PC-9 (cell line): ENCODE results near the gene PHLDA3. TPM values are rescaled to one million over a fixed set of nuclear protein-coding genes. Genes with fewer than 3 reads are reported as not detected.

Experiments
- BruUV-seq: library from RNA; stranded (reverse); fragments of 400-500 nt; replicated peaks from 2 replicates; lab custom pipeline; 2021; lab: Mats Ljungman, UMichigan
- CTCF ChIA-PET: fragments of 300-600 bp; sonication (Branson Sonifier 250); formaldehyde crosslinking; loops from one replicate; lab custom pipeline; 2022; ENCODE audit warnings: antibody characterized with exemption; lab: Charles Lee
- POLR2A ChIA-PET: fragments of 300-600 bp; sonication (Branson Sonifier 250); formaldehyde crosslinking; loops from one replicate; lab custom pipeline; 2022; ENCODE audit warnings: antibody characterized with exemption; ENCODE audit not compliant: unreplicated experiment; lab: Charles Lee
- DNase-seq, 2 experiments: peaks; one replicate each; pipeline versions ENCODE4 v3.0.0 to v3.0.0-alpha.2; 2015 to 2022; ENCODE audit warnings: mixed read lengths in 1 of 2
- H2AFZ ChIP-seq: fragments of 200-600 bp; sonication (generic); 2 replicates; pipeline ENCODE4 v1.8.1; 2017; ENCODE audit warnings: antibody characterized with exemption
- H3F3A ChIP-seq: fragments of 200-600 bp; sonication (generic); 2 replicates; pipeline ENCODE4 v1.8.1; 2017; ENCODE audit warnings: antibody characterized with exemption, mild to moderate bottlenecking, low read depth; ENCODE audit not compliant: insufficient read depth
- H3K27ac ChIP-seq: fragments of 200-600 bp; sonication (generic); 2 replicates; pipeline ENCODE4 v1.6.1; 2016; ENCODE audit warnings: mixed run types
- H3K27me3 ChIP-seq: fragments of 200-600 bp; sonication (generic); 2 replicates; pipeline ENCODE4 v1.6.1; 2016; ENCODE audit warnings: low read depth, mixed run types; ENCODE audit not compliant: insufficient read depth
- H3K36me3 ChIP-seq: fragments of 200-600 bp; sonication (generic); 2 replicates; pipeline ENCODE4 v1.6.1; 2016; ENCODE audit warnings: low read depth, mixed run types
- H3K4me1 ChIP-seq: fragments of 200-600 bp; sonication (generic); replicated peaks from 2 replicates; pipeline ENCODE4 v1.6.1; 2016; ENCODE audit warnings: mixed run types; ENCODE audit not compliant: insufficient read depth
- H3K4me2 ChIP-seq: fragments of 200-600 bp; sonication (generic); 2 replicates; pipeline ENCODE4 v1.6.1; 2017; ENCODE audit warnings: mixed run types
- H3K4me3 ChIP-seq: fragments of 200-600 bp; sonication (generic); 2 replicates; pipeline ENCODE4 v1.6.1; 2016; ENCODE audit warnings: mixed run types
- H3K79me2 ChIP-seq: fragments of 200-600 bp; sonication (generic); 2 replicates; pipeline ENCODE4 v1.6.1; 2017; ENCODE audit warnings: low read depth, mixed run types
- H3K9me2 ChIP-seq: fragments of 200-600 bp; sonication (generic); 2 replicates; pipeline ENCODE4 v1.8.1; 2017; ENCODE audit warnings: mild to moderate bottlenecking; ENCODE audit not compliant: insufficient read depth
- H3K9me3 ChIP-seq: fragments of 200-600 bp; sonication (generic); 2 replicates; pipeline ENCODE4 v1.8.1; 2016; ENCODE audit warnings: low read depth; ENCODE audit not compliant: insufficient read depth
- H4K20me1 ChIP-seq: fragments of 200-600 bp; sonication (generic); 2 replicates; pipeline ENCODE4 v1.8.1; 2017; ENCODE audit not compliant: insufficient read depth
- CTCF ChIP-seq: fragments of 200-600 bp; sonication (generic); conservative IDR thresholded peaks from 2 replicates; pipeline ENCODE4 v1.6.1; 2017; ENCODE audit warnings: mixed run types, antibody characterized with exemption, mild to moderate bottlenecking, moderate library complexity
- EZH2 ChIP-seq: fragments of 200-600 bp; sonication (generic); IDR thresholded peaks from 2 replicates; pipeline ENCODE4 v1.8.0; 2017; ENCODE audit warnings: antibody characterized with exemption, low read depth
- intact Hi-C: fragments of 100-400 bp; cut with micrococcal nuclease; formaldehyde crosslinking; loops from one replicate; pipeline ENCODE4 v1.10.0; 2022; ENCODE audit not compliant: unreplicated experiment
- total RNA-seq: library from RNA; stranded (reverse); gene quantifications from 2 replicates; pipeline ENCODE4 v1.2.3, GENCODE V29; 2021

Gene PHLDA3
- total RNA-seq, 1 experiment from 2014 or later: 31.6 TPM

GRCh38 chr1:201515062-201515750 is 46.2 kb upstream of the PHLDA3 start:
- H3K4me1 ChIP-seq: peaks cover 65% of the 10 kb centered on the region

DNA sequence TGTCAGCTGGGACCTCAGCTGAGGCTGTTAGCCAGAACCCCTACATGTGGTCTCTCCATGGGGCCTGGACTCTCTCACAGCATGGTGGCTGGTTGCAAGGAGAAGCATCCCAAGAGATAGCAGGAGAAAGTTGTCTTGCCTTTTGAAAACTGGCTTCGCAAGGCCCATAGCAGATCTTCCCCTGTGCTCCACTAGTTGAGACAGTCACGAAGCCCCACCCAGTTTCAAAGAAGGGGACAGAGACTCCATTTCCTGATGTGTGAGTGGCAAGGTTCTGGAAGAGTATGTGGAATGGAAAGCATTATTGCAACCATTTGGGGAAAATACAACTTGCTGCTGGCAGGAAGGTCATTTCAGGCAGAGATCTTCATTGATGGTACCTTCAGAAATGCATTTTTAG is 45.5 kb upstream of the PHLDA3 start:
- Histone ChIP-seq H2AFZ (no peak overlapping the region), H3K4me3 (no peak overlapping the region), H3K27me3 (no peaks in the 10 kb centered on the region), H3K4me1 (peaks cover 65% of the 10 kb centered on the region), H3K9me3 (no peaks in the 10 kb centered on the region), H3K27ac (no peak overlapping the region), H3K79me2 (no peaks in the 10 kb centered on the region), H4K20me1 (no peaks in the 10 kb centered on the region), H3K9me2 (no peaks in the 10 kb centered on the region), H3F3A (peaks cover 38% of the 10 kb centered on the region), H3K4me2 (no peak overlapping the region), H3K36me3 (no peaks in the 10 kb centered on the region)
- no TSS peak for BruUV-seq
- ChIA-PET CTCF (interaction anchor here (2.1 to 5.0 kb wide), 2 partner anchors 28 to 33 kb away, joined by 12 to 74 read pairs; no protein-coding TSS in a partner anchor), POLR2A (no interaction called here)
- DNase-seq: no peak
- no peak for TF ChIP-seq EZH2
- intact Hi-C loops: no loop called here

More at GRCh38 chr1:201515062-201515750, 46.2 kb upstream of the PHLDA3 start:
- Histone ChIP-seq H3K27me3 (no peaks in the 10 kb centered on the region), H3K27ac (peak overlapping the region; percentile 36), H3K9me3 (no peaks in the 10 kb centered on the region), H3K4me3 (no peak overlapping the region), H4K20me1 (no peaks in the 10 kb centered on the region), H3F3A (peaks cover 38% of the 10 kb centered on the region), H3K79me2 (no peaks in the 10 kb centered on the region), H3K4me2 (peak overlapping the region; percentile 53), H3K36me3 (no peaks in the 10 kb centered on the region), H2AFZ (no peak overlapping the region), H3K9me2 (no peaks in the 10 kb centered on the region)
- intact Hi-C loops: no loop called here
- no peak for DNase-seq
- TF ChIP-seq EZH2 (no peak), CTCF (no peak)
- ChIA-PET CTCF (interaction anchor here (0.7 to 5.0 kb wide), 5 partner anchors 25 to 67 kb away, joined by 3 to 74 read pairs (median 10); no protein-coding TSS in a partner anchor), POLR2A (interaction anchor here (0.6 kb wide), 1 partner anchor 46 kb away, joined by 3 read pairs; no protein-coding TSS in a partner anchor)
- no TSS peak for BruUV-seq

DNA sequence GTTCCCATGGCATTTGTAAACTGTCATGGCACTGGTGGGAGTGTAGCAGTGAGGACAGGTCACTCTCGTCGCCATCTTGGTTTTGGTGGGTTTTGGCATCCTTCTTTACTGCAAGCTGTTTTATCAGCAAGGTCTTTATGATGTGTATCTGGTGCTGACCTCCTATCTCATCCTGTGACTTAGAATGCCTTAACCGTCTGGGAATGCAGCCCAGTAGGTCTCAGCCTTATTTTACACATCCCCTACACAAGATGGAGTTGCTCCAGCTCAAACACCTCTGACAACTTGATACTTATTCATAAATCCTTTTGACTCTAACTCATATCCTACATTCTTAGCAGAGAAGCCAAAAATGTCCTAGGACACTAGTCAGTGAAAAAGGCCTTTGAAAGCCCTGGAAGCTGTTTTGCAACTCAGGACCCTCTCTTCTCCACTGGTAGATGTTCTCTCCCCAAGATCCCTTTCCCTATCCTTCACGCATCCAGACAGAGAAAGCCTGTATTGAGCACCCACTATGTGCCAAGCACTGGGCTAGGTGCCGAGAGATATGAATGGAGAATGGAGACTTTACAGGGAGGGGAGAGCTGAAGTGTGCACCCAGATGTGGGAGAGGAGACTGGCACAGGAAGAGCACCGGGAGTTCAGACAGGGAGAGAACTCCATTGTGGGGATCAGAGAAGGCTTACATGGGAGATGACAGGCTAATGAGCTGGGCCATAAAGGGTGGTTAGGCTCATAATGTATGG is 44.7 kb upstream of the PHLDA3 start:
- Histone ChIP-seq H3K79me2 (no peaks in the 10 kb centered on the region), H3K4me2 (no peak overlapping the region), H4K20me1 (no peaks in the 10 kb centered on the region), H3K4me1 (peaks cover 65% of the 10 kb centered on the region), H3K27me3 (no peaks in the 10 kb centered on the region), H2AFZ (no peak overlapping the region), H3K9me3 (no peaks in the 10 kb centered on the region), H3K4me3 (no peak overlapping the region), H3F3A (peaks cover 42% of the 10 kb centered on the region), H3K9me2 (no peaks in the 10 kb centered on the region), H3K36me3 (no peaks in the 10 kb centered on the region), H3K27ac (no peak overlapping the region)
- TF ChIP-seq EZH2 (no peak), CTCF (no peak)
- ChIA-PET POLR2A (no interaction called here), CTCF (interaction anchor here (0.5 to 5.0 kb wide), 11 partner anchors 11 to 359 kb away, joined by 3 to 74 read pairs (median 6); partner anchors contain the start of gene TMEM9)
- intact Hi-C loops: loop anchor here (1.0 to 2.0 kb wide), 3 partner anchors 31 to 165 kb away; no protein-coding TSS in a partner anchor
- BruUV-seq: no TSS peak
- no peak for DNase-seq
